GM21381 (cell line): ENCODE results near the gene GNG11.

Experiments used
- ATAC-seq: cut with Tn5 transposase; IDR thresholded peaks from one replicate; pipeline ENCODE4 v1.9.1; 2021; ENCODE audit warnings: mild to moderate bottlenecking, moderate library complexity; ENCODE audit not compliant: unreplicated experiment

Gene GNG11

DNA sequence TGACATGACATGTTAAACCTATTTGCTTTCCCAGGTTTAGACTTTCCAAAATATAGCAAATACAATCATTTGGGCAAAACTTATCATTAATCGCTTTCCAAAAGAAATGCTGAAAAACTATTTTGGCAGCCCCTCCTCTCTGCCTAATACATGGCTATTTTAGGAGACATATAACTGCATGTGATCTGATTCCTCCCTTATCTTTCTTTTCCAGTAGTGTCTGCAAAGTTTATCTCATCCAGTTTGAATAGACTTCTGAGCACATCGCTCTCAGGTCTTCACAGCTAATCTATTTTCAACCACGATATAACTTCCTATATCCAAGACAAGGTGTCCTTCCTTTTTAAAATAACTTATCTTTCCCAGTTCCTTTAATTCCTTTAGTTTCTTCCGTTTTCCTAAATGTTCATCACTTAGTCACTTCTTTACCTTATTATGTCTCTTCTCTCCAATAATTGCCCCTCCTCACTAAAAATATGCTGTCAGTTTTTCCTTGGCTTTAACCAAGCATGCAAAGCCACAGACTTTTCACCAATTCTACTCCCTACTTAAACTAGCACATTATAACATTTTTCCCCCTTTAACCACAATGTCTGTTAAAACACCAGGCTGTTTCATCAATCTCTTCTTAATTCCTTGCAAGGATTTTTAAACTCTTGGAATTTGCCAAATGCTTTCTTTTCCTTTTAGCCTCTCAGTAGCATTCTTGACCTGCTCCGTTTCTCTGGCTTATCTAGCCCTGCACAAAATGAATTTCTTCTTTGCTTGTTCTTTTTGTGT lies 24.4 kb downstream of the GNG11 start:
- no peak for ATAC-seq

DNA sequence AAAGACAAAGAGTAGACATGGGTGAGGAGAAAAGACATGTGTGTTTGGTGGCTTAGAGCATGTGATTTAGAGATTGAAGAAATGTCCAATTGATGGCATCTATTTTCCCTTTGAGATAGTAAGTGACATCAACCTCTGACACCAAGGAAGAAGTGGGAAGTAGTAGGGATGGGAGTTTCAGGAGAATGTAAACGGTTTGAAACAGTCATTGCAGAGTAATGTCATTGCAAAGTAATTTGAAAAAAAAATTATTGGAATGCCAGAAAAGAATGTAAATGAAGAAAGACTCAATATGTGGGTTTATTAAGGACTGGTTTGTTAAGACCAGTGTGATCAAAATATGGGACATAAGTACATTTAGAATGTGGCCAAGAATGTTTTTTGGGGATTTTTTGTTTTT lies 26.6 kb downstream of the GNG11 start:
- ATAC-seq: no peak

- ATAC-seq: no peak
These were observed 27.3 kb downstream of the GNG11 start for GRCh38 chr7:93948873-93949272.

DNA sequence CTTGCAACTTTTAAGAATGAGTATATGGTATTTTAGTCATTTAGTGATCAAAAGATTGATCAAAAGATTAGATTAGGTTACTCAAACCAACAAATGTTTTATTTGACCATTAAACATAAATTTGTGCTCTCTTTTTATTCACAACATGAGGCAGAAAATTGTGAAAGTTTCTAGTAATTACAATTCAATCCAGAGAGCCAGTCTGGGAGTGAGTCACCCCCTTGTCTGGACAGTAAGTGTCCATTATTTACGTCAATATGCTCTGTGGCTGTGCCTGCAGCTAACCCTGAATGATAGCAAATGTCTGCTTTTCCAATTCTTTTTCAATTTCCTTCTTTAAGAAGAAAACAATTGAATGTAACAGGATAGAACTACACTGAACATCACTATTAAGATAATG lies 27.9 kb downstream of the GNG11 start:
- ATAC-seq: no peak

DNA sequence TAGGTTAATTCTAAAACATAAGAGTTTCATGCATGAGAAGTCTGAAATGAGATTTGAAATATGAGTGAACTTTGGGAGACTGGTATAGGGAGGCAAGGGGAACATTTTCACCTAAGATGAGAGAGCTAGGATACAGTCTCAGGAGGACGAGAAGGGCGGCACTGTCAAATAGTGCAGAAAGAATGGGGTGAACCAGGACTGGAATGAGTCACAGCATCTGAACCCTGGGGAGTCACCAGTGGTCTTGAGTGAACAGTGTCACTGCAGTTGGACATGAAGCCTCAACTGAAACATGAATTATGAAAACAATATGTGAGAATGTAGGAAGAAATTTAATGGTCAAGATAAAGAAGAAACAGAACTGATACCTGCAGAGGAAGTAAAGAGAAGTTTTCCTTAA lies 33.8 kb downstream of the GNG11 start:
- ATAC-seq: peak; percentile 82

DNA sequence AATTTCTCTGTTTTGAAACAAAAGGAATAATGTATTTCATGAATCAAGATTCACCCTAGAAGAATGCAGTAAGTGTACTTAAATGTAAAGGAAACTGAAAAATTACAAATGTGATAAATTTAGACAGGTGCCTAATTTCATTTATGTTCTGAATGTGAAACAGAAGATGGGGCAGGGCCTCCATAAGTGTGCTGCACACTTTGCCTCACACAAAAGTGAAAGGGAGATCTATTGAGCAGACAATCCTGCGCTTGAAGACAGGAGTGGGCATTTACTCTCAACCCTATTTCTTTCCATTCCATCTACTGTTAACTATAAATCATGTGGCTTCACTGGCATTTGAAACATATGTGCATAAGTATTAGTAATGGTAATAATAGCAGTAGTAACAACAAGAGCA lies 36.2 kb downstream of the GNG11 start:
- ATAC-seq: peak; percentile 40

- ATAC-seq: no peak
These were observed 36.7 kb downstream of the GNG11 start for GRCh38 chr7:93958216-93958615.

- no peak for ATAC-seq
These were observed 37.1 kb downstream of the GNG11 start for GRCh38 chr7:93958651-93959050.

GRCh38 chr7:93960986-93961385 lies 39.5 kb downstream of the GNG11 start:
- no peak for ATAC-seq

DNA sequence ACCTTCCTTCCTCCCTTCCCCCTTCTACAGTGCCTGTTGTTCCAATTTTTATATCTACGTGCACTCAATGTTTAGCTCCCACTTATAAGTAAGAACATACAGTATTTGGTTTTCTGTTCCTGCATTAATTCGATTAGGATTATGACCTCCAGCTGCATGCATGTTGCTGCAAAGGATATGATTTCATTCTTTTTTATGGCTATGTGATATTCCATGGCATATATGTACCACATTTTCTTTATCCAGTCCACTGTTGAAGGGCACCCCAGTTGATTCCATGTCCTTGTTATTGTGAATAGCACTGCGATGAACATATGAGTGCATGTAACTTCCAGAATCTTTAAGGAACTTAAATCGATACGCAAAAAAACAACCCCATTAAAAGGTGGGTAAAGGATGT lies 42.7 kb downstream of the GNG11 start:
- no peak for ATAC-seq

- ATAC-seq: no peak
These were observed 43.3 kb downstream of the GNG11 start for GRCh38 chr7:93964813-93965212.

DNA sequence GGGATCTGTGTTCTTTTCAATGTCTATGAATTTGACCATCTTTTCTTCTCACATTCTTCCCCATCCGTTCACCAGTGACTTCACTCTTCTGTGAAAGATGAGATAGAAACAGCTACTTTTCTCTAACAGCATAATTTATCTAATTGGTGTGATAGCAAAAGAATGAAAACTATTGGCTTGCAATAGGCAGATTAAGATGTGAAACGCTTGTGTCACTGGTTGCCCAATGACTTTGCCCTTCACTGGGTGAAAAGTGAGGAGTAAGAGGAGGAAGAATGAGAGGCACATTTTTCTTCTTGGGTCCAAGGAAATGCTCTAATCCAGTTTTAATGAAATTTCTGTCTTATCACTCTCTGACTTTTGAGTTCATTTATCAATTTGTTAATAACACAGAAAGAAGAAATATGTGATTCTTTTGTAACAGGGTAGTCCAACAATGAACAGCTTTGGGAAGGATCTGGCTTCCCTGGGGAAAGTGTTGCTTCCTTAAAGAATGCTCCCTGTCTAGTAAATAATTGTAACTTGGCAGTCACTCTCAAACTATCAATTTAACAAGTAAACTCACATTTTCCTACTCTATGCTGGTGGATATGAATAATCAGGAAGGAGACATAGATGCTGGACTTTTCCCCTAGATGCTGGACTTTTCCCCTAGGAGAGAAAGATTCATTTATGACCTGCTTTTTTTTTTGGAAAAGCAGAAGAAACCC lies 47.5 kb downstream of the GNG11 start:
- ATAC-seq: no peak

DNA sequence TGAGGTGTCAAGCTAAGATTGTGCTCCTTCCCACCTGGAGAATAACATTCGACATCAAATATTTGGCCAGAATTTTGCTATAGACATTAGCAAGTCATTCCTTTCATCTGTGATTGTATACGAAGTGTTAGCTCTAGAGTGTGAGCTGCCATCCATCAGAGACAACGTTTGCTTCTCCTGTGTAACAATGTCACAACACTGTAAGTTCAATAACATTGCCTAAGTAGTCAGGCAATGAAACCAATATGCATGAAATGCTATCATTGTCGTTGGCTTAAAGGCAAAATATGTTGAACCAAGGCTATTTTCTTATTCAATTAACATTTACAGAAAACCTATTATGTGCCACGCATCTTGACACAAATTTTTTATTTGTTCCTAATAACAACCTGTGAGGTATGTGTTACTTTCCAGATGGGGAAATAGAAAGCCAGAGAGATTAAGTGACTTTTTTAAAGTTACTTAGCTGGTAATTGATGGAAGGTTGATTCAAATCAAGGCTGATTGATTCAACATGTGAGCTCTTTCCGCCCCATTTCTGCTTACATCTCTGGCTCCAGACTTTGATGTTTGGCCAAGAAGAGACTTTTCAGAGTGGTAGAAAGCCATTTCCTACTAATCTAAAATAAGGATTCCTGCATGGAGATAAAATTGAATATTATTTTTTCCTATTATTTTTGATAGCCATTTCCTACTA lies 50.6 kb downstream of the GNG11 start:
- no peak for ATAC-seq

DNA sequence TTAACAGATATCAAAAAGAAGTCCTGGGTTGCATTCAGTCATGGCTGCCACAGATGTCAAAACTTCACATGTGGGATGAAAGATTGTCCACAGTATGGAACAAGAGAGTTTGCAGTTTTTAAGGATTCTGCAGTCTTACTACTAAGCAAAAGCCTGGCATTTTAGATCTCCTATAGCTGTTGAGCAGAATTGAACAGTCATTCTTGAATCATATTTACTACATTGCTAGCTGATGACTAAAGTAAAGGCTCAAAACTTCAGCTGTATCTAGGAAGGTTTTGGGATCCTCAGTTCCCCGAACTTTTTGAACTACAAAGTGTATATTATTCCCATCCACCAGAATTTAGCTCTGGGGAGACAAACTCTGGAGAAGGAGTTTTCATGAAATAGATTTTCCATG lies 51.6 kb downstream of the GNG11 start:
- ATAC-seq: no peak

GRCh38 chr7:93977211-93977950 lies 55.8 kb downstream of the GNG11 start:
- no peak for ATAC-seq
